Glutamatergic neuron (in vitro differentiated cells): ENCODE results near the gene ANTXR1. TPM values are rescaled to one million over a fixed set of nuclear protein-coding genes. Genes with fewer than 3 reads are reported as not detected.

Source experiments
- DNase-seq: peaks from one replicate; pipeline ENCODE4 v3.0.0; 2022
- H3K27ac Mint-ChIP-seq: one replicate; pipeline ENCODE4 v1.8.0; 2020; ENCODE audit warnings: mild to moderate bottlenecking, mixed read lengths, inconsistent platforms; ENCODE audit not compliant: unreplicated experiment
- H3K27me3 Mint-ChIP-seq: one replicate; pipeline ENCODE4 v1.8.0; 2020; ENCODE audit warnings: mild to moderate bottlenecking, moderate library complexity, mixed read lengths, inconsistent platforms; ENCODE audit not compliant: unreplicated experiment
- H3K36me3 Mint-ChIP-seq: one replicate; pipeline ENCODE4 v1.8.0; 2020; ENCODE audit warnings: mild to moderate bottlenecking, mixed read lengths, inconsistent platforms; ENCODE audit not compliant: unreplicated experiment
- H3K4me1 Mint-ChIP-seq: one replicate; pipeline ENCODE4 v1.8.0; 2020; ENCODE audit warnings: mild to moderate bottlenecking, low read depth, mixed read lengths, inconsistent platforms; ENCODE audit not compliant: unreplicated experiment
- H3K4me3 Mint-ChIP-seq: one replicate; pipeline ENCODE4 v1.8.0; 2020; ENCODE audit warnings: mild to moderate bottlenecking, mixed read lengths, inconsistent platforms; ENCODE audit not compliant: unreplicated experiment
- H3K9me3 Mint-ChIP-seq: one replicate; pipeline ENCODE4 v1.8.0; 2020; ENCODE audit warnings: mild to moderate bottlenecking, moderate library complexity, mixed read lengths, inconsistent platforms; ENCODE audit not compliant: unreplicated experiment
- total RNA-seq: library from RNA; stranded (reverse); fragmentation: NEBNext Ultra II Directional; extraction: Animal tissue kit (Norgen Biotek cat#: 25700); gene quantifications from one replicate; pipeline ENCODE4 v1.2.1, GENCODE V29; 2021; ENCODE audit not compliant: unreplicated experiment
- TF ChIP-seq, protein P1 (sequence below): fragments of 200-600 bp; sonication (generic); IDR thresholded peaks from one replicate; pipeline ENCODE4 v1.5.0; 2021; ENCODE audit not compliant: partially characterized antibody, unreplicated experiment

ANTXR1 gene
- total RNA-seq, 1 donor from 2014 or later: 26.7 TPM

DNA sequence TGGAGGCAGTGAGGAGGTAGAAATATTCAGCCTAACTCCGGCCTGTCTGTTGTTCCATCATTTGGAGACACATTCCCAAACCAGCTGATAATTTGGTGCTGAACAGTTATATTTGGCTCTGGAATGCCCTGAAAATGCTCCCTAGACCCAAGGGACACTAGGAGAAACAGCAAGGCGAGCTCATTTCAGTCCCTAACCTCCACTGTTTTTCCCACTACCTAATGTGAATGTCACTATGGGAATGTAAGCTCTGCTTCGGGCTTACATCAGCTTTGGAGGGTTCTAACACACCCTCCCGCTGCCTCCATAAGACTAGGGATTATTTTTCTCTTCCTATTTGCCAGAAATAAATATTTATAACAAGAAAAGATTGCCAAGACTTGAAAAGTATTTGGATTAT, 103.5 kb downstream of the ANTXR1 start:
- Mint-ChIP-seq H3K4me1 (peaks cover 2% of the 10 kb centered on the region), H3K36me3 (peaks cover 6% of the 10 kb centered on the region), H3K27me3 (no peaks in the 10 kb centered on the region), H3K9me3 (peaks cover 2% of the 10 kb centered on the region), H3K4me3 (no peak overlapping the region), H3K27ac (no peak overlapping the region)
- DNase-seq: no peak
- TF ChIP-seq, protein P1, sequence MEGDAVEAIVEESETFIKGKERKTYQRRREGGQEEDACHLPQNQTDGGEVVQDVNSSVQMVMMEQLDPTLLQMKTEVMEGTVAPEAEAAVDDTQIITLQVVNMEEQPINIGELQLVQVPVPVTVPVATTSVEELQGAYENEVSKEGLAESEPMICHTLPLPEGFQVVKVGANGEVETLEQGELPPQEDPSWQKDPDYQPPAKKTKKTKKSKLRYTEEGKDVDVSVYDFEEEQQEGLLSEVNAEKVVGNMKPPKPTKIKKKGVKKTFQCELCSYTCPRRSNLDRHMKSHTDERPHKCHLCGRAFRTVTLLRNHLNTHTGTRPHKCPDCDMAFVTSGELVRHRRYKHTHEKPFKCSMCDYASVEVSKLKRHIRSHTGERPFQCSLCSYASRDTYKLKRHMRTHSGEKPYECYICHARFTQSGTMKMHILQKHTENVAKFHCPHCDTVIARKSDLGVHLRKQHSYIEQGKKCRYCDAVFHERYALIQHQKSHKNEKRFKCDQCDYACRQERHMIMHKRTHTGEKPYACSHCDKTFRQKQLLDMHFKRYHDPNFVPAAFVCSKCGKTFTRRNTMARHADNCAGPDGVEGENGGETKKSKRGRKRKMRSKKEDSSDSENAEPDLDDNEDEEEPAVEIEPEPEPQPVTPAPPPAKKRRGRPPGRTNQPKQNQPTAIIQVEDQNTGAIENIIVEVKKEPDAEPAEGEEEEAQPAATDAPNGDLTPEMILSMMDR: no peak

DNA sequence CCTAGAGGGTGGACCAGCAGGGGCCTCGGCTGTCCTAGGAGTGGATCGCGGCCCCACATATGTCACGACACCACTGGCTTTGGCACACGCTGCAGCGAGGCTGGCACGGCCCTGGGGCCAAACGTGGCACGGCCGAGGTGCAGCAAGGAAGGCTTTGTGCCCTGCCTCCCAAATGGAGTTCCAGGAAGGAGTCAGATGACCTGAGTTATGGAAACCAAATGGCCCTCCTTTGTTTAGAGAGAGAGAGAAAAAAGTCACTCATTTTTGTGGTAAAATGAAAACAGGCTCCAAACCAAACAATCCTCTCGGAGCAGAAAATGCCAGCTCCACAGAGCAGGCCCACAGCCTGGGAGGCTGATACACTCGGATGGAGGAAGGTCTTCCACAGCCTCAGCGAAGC, 105.6 kb downstream of the ANTXR1 start:
- H3K27ac Mint-ChIP-seq: no peak overlapping the region
- H3K4me1 Mint-ChIP-seq: no peaks in the 10 kb centered on the region
- no peak for DNase-seq
- no peaks in the 10 kb centered on the region for H3K9me3 Mint-ChIP-seq
- H3K36me3 Mint-ChIP-seq: no peaks in the 10 kb centered on the region
- TF ChIP-seq, protein P1: no peak
- H3K4me3 Mint-ChIP-seq: no peak overlapping the region
- H3K27me3 Mint-ChIP-seq: no peaks in the 10 kb centered on the region

DNA sequence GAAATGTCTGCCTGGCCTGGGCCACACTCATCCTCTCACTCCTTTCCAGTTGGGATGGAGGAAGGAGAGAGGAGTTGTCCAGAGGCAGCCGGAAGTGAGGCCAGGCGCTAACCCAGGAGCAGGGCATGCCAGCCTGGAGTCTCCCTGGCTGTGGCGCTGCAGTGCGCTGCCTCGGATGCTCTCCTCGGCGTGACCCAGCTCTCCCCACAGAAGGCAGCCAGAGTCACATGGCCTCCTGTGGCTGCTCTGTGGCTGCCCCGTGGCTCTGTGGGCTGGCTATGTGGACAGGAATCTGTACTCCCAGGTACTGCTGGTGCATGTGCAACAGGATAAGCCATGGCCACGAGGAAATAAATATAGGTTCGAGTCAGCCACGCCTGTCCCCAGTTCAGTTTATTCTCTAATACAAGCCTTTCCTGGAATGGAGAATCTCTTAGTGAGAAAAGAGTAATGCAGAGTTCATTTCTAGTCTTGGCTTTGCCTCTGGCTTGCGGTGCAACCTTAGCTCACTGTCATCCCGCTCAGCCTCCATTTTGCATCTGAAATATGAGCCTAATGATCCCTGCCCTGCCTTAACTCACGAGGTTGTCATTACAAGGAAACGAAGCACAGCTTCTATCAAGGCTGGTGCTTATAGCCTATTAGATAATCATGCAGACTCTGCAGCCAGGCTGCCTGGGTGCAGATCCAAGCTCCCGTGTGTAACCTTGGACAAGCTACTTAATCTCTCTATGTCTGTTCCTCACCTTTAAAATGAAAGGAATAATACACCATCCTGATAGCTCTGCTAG, 106.3 kb downstream of the ANTXR1 start:
- Mint-ChIP-seq H3K4me3 (no peak overlapping the region), H3K4me1 (no peaks in the 10 kb centered on the region), H3K36me3 (no peaks in the 10 kb centered on the region), H3K9me3 (no peaks in the 10 kb centered on the region), H3K27ac (no peak overlapping the region), H3K27me3 (no peaks in the 10 kb centered on the region)
- TF ChIP-seq, protein P1: no peak
- no peak for DNase-seq

DNA sequence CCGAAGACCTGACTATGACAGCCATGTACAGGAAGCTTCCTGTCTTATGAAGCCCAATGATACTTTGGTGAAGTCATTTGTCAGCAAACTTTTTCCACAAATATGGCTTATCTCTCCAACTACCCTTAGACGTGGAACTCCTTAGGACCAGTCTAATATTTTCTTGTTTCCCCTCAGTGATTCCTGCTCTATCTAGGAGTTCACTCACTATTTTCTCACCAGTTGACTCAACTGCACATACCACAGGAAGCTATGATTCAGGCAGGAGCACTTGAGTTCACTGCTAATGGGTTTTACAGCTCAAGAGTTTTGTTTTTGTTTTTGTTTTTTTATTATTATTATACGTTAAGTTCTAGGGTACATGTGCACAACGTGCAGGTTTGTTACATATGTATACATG, 109.3 kb downstream of the ANTXR1 start:
- H3K4me1 Mint-ChIP-seq: no peaks in the 10 kb centered on the region
- peaks cover 2% of the 10 kb centered on the region for H3K27me3 Mint-ChIP-seq
- TF ChIP-seq, protein P1: no peak
- peaks cover 3% of the 10 kb centered on the region for H3K36me3 Mint-ChIP-seq
- no peak overlapping the region for H3K27ac Mint-ChIP-seq
- no peak overlapping the region for H3K4me3 Mint-ChIP-seq
- DNase-seq: no peak
- H3K9me3 Mint-ChIP-seq: no peaks in the 10 kb centered on the region

DNA sequence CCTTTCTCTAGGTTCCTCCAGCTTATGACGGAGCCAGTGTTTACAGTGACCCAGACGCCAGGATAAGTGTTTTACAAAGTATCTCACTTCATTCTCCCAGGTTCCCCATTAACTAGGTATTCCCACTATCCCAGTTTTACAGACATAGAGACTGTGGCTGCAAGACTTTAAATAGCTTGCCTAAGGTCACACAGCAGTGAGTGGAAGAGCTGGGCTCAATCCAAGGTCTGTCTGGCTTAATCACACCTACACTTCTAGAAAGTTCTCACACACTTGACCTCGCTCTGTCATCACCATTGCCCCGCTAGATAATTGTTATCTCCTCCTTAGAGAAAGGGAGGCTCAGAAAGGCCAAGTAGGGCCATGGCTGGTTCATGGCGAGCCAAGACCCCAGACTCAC, 110.2 kb downstream of the ANTXR1 start:
- DNase-seq: no peak
- Mint-ChIP-seq H3K9me3 (peaks cover 1% of the 10 kb centered on the region), H3K36me3 (peaks cover 3% of the 10 kb centered on the region), H3K4me3 (no peak overlapping the region), H3K4me1 (no peaks in the 10 kb centered on the region), H3K27ac (no peak overlapping the region), H3K27me3 (peaks cover 2% of the 10 kb centered on the region)
- TF ChIP-seq, protein P1: no peak
